B cell (primary cell): ENCODE data around the gene SCYGR4. TPM values are rescaled to one million over a fixed set of nuclear protein-coding genes. Genes with fewer than 3 reads are reported as not detected.
A peak's percentile ranks its signal among the peaks of the same experiment; 100 is the strongest.

Source experiments
- ATAC-seq: fragments of 200-7000 bp; cut with Tn5 transposase; one replicate; pipeline ENCODE4 v1.10.0; 2021; ENCODE audit warnings: low read depth, mild to moderate bottlenecking, moderate number of reproducible peaks, moderate library complexity
- CTCF ChIA-PET: fragments of 350-600 bp; sonication (Branson Sonifier 250); formaldehyde crosslinking; loops from one replicate; lab custom pipeline; 2021; ENCODE audit warnings: antibody characterized with exemption, inconsistent platforms; lab: Charles Lee
- POLR2A ChIA-PET: fragments of 350-600 bp; sonication (Branson Sonifier 250); formaldehyde crosslinking; loops from one replicate; lab custom pipeline; 2021; ENCODE audit warnings: antibody characterized with exemption; lab: Charles Lee
- DNase-seq: peaks from one replicate; pipeline ENCODE4 v3.0.0; 2013
- H2AFZ ChIP-seq: 2 replicates; pipeline ENCODE4 v1.6.1; 2012; ENCODE audit warnings: mild to moderate bottlenecking, low read depth, low read length; ENCODE audit not compliant: insufficient read depth, poor library complexity, severe bottlenecking
- H3K27ac ChIP-seq, 2 donors: 1 replicate in 1 of 2; 2 replicates in 1 of 2; pipeline ENCODE4 v1.5.1; 2012 to 2013; ENCODE audit warnings: low read length in 2 of 2, mild to moderate bottlenecking in 2 of 2, moderate library complexity in 1 of 2
- H3K27me3 ChIP-seq, 4 experiments: fragments of 200-600 bp in 1 of 4; sonication (generic) in 1 of 4; replicated peaks in 1 of 4; 1 replicate in 2 of 4; 2 replicates in 2 of 4; pipeline versions ENCODE4 v1.6.1 to v1.7.0; 2013 to 2016; ENCODE audit warnings: low read length in 3 of 4, mild to moderate bottlenecking in 2 of 4, mixed read lengths in 1 of 4, moderate library complexity in 1 of 4; ENCODE audit not compliant: insufficient read depth in 4 of 4, control insufficient read depth in 3 of 4; ENCODE audit errors: control extremely low read depth in 1 of 4
- H3K36me3 ChIP-seq, 2 experiments: replicated peaks in 1 of 2; 1 replicate in 1 of 2; 2 replicates in 1 of 2; pipeline versions ENCODE4 v1.6.1 to v1.7.1; 2013; ENCODE audit warnings: low read length in 1 of 2; ENCODE audit not compliant: insufficient read depth in 2 of 2, control insufficient read depth in 1 of 2; ENCODE audit errors: control extremely low read depth in 1 of 2, extremely low read depth in 1 of 2
- H3K4me1 ChIP-seq, 2 donors: fragments of 200-600 bp in 1 of 2; sonication (generic) in 1 of 2; 1 replicate in 1 of 2; 2 replicates in 1 of 2; pipeline versions ENCODE4 v1.5.1 to v1.6.1; 2013 to 2017; ENCODE audit warnings: low read length in 2 of 2; ENCODE audit not compliant: control insufficient read depth in 2 of 2, insufficient read depth in 2 of 2
- H3K4me2 ChIP-seq: replicated peaks from 2 replicates; pipeline ENCODE3; 2012; ENCODE audit warnings: mild to moderate bottlenecking, low read depth, low read length; ENCODE audit not compliant: poor library complexity, severe bottlenecking
- H3K4me3 ChIP-seq, 5 experiments: fragments of 200-600 bp in 1 of 5; sonication (generic) in 1 of 5; 1 replicate in 3 of 5; 2 replicates in 2 of 5; pipeline versions ENCODE4 v1.5.1 to v1.7.0; 2011 to 2016; ENCODE audit warnings: low read length in 4 of 5, mild to moderate bottlenecking in 4 of 5, low read depth in 2 of 5, control low read depth in 1 of 5, moderate library complexity in 1 of 5; ENCODE audit not compliant: insufficient read depth in 1 of 5; ENCODE audit errors: control extremely low read depth in 1 of 5, extremely low read depth in 1 of 5
- H3K79me2 ChIP-seq: fragments of 200-600 bp; sonication (generic); one replicate; pipeline ENCODE4 v1.6.0; 2016; ENCODE audit warnings: low read length; ENCODE audit not compliant: control insufficient read depth, insufficient read depth
- H3K9ac ChIP-seq: fragments of 200-600 bp; sonication (generic); 2 replicates; pipeline ENCODE4 v1.6.1; 2017; ENCODE audit warnings: mild to moderate bottlenecking, low read length, moderate library complexity
- H3K9me3 ChIP-seq, 3 donors: one replicate each; pipeline versions ENCODE4 v1.6.1 to v1.7.1; 2013; ENCODE audit warnings: low read length in 2 of 3; ENCODE audit not compliant: control insufficient read depth in 2 of 3, insufficient read depth in 1 of 3; ENCODE audit errors: control extremely low read depth in 1 of 3
- H4K20me1 ChIP-seq: 2 replicates; pipeline ENCODE4 v1.6.0; 2012; ENCODE audit warnings: mild to moderate bottlenecking, low read length; ENCODE audit not compliant: insufficient read depth, control insufficient read depth, poor library complexity, severe bottlenecking
- H3K27ac Mint-ChIP-seq: one replicate; pipeline ENCODE4 v1.8.0; 2021; ENCODE audit warnings: mixed read lengths
- H3K27me3 Mint-ChIP-seq: one replicate; pipeline ENCODE4 v1.8.0; 2021; ENCODE audit warnings: mixed read lengths
- H3K4me1 Mint-ChIP-seq: one replicate; pipeline ENCODE4 v1.8.0; 2021; ENCODE audit warnings: mixed read lengths
- H3K4me3 Mint-ChIP-seq: one replicate; pipeline ENCODE4 v1.8.0; 2021; ENCODE audit warnings: mixed read lengths
- H3K9me3 Mint-ChIP-seq: one replicate; pipeline ENCODE4 v1.8.0; 2022; ENCODE audit warnings: mixed read lengths; ENCODE audit not compliant: insufficient read depth
- EZH2 ChIP-seq: IDR thresholded peaks from 2 replicates; pipeline ENCODE4 v1.6.1; 2012; ENCODE audit warnings: borderline replicate concordance, low read depth, mild to moderate bottlenecking, moderate library complexity, low read length; ENCODE audit not compliant: insufficient read depth, poor library complexity, severe bottlenecking
- WGBS: methylation state at CpG from one replicate; pipeline ENCODE4 v1.1.5; 2013; ENCODE audit warnings: missing lambda C conversion rate; ENCODE audit not compliant: insufficient coverage; 5-methylcytosine and 5-hydroxymethylcytosine counted together
- intact Hi-C: fragments of 100-400 bp; cut with micrococcal nuclease; formaldehyde crosslinking; loops from one replicate; pipeline ENCODE4 v1.10.0; 2022
- polyA plus RNA-seq: library from polyadenylated mRNA; depleted of rRNA; stranded (reverse); fragments of >200 nt; gene quantifications from 2 replicates; pipeline ENCODE4 v1.2.3, GENCODE V29; 2012
- total RNA-seq, 2 donors: library from RNA; stranded (reverse); fragments of 120-200 nt in 1 of 2; gene quantifications; 1 replicate in 1 of 2; 2 replicates in 1 of 2; pipeline versions ENCODE4 v1.2.3 to v1.2.4, GENCODE V29; 2013 to 2022
- TF ChIP-seq, protein P1 (sequence below): fragments of 200-600 bp; IDR thresholded peaks from one replicate; pipeline ENCODE4 v1.8.0; 2022; ENCODE audit warnings: antibody characterized with exemption, mild to moderate bottlenecking

Gene SCYGR4
- total and polyA plus RNA-seq, 2 donors (not counting 1 experiment from before 2014, with no cell fraction given), result not detected

GRCh38 chr2:227607941-227608340 is 9.4 kb upstream of the SCYGR4 start:
- 45% methylated on average over 2 of the region's 3 CpGs for WGBS
- TF ChIP-seq EZH2, result no peak
- TF ChIP-seq, protein P1, sequence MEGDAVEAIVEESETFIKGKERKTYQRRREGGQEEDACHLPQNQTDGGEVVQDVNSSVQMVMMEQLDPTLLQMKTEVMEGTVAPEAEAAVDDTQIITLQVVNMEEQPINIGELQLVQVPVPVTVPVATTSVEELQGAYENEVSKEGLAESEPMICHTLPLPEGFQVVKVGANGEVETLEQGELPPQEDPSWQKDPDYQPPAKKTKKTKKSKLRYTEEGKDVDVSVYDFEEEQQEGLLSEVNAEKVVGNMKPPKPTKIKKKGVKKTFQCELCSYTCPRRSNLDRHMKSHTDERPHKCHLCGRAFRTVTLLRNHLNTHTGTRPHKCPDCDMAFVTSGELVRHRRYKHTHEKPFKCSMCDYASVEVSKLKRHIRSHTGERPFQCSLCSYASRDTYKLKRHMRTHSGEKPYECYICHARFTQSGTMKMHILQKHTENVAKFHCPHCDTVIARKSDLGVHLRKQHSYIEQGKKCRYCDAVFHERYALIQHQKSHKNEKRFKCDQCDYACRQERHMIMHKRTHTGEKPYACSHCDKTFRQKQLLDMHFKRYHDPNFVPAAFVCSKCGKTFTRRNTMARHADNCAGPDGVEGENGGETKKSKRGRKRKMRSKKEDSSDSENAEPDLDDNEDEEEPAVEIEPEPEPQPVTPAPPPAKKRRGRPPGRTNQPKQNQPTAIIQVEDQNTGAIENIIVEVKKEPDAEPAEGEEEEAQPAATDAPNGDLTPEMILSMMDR, result no peak
- Histone ChIP-seq H3K79me2 (no peaks in the 10 kb centered on the region), H3K9me3 (peaks cover 0 to 5% (median 0%) of the 10 kb centered on the region in 3 donors), H3K36me3 (no peaks in the 10 kb centered on the region), H2AFZ (no peak overlapping the region), H3K4me3 (no peak overlapping the region), H3K27ac (no peak overlapping the region), H3K9ac (no peak overlapping the region), H4K20me1 (no peaks in the 10 kb centered on the region), H3K4me2 (peak overlapping the region; percentile 31), H3K4me1 (peaks cover 7 to 15% of the 10 kb centered on the region in 2 donors), H3K27me3 (peaks cover 0 to 7% (median 0%) of the 10 kb centered on the region in 4 experiments)
- Mint-ChIP-seq H3K9me3 (no peaks in the 10 kb centered on the region), H3K27ac (no peak overlapping the region), H3K4me3 (no peak overlapping the region), H3K27me3 (peaks cover 19% of the 10 kb centered on the region), H3K4me1 (peaks cover 17% of the 10 kb centered on the region)
- ChIA-PET POLR2A (no interaction called here), CTCF (interaction anchor here (1.3 kb wide), 1 partner anchor 128 kb away, joined by 3 read pairs; no protein-coding TSS in a partner anchor)
- no peak for ATAC-seq
- DNase-seq, result no peak
- intact Hi-C loops, result no loop called here

DNA sequence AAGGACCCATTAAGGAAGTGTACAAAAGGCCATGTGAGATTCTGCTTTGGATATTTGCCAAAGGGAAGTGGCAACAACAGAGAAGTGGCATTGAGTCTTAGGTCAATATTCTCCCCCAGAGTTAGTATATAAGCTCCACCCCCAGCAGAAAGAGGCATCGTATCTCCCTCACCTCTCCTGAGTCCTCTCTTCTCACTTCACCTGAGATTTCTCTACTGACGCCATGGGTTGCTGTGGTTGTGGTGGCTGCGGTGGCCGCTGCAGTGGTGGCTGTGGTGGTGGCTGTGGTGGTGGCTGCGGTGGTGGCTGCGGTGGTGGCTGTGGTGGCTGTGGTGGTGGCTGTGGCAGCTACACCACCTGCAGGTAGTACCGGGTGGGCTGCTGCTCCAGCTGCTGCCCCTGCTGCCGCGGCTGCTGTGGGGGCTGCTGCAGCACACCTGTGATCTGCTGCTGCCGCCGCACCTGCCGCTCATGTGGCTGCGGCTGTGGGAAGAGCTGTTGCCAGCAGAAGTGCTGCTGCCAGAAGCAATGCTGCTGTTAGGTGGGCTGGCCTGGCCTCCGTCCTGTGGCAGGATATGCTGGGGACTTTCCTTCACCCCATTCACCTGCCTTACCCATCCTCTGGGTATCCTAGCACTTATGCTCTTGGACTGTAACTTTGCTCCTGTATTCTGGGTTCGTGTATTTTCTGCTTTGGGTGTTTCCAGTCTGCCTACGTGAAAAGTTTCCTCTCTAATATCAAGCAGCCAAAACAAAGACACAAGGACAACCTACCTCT is 8.5 kb upstream of the SCYGR4 start:
- Histone ChIP-seq H3K27ac (no peak overlapping the region), H3K36me3 (no peaks in the 10 kb centered on the region), H3K4me3 (no peak overlapping the region), H3K4me2 (peak overlapping the region; percentile 31), H4K20me1 (no peaks in the 10 kb centered on the region), H3K27me3 (peaks cover 0 to 7% (median 2%) of the 10 kb centered on the region in 4 experiments), H3K9me3 (peaks cover 0 to 5% (median 0%) of the 10 kb centered on the region in 3 donors), H3K79me2 (no peaks in the 10 kb centered on the region), H2AFZ (no peak overlapping the region), H3K4me1 (peaks cover 7 to 15% of the 10 kb centered on the region in 2 donors), H3K9ac (no peak overlapping the region)
- Mint-ChIP-seq H3K4me1 (peaks cover 17% of the 10 kb centered on the region), H3K4me3 (no peak overlapping the region), H3K9me3 (no peaks in the 10 kb centered on the region), H3K27me3 (peaks cover 17% of the 10 kb centered on the region), H3K27ac (peak overlapping the region; percentile 37)
- WGBS, result 24% methylated on average over 10 of the region's 16 CpGs
- ChIA-PET POLR2A (no interaction called here), CTCF (interaction anchor here (1.3 kb wide), 1 partner anchor 128 kb away, joined by 3 read pairs; no protein-coding TSS in a partner anchor)
- DNase-seq (peak; percentile 66), ATAC-seq (peak; percentile 62)
- intact Hi-C loops, result no loop called here
- no peak for TF ChIP-seq EZH2
- TF ChIP-seq, protein P1, result no peak
